Measurements from ENCODE around the gene ANKRD11.
A peak's percentile ranks its signal among the peaks of the same experiment; 100 is the strongest.
"Not testable (repeated sequence)": the region's sequence is repeated elsewhere in the genome, so short reads cannot be mapped to it uniquely, and the experiment has no call there.

The ANKRD11 gene

DNA sequence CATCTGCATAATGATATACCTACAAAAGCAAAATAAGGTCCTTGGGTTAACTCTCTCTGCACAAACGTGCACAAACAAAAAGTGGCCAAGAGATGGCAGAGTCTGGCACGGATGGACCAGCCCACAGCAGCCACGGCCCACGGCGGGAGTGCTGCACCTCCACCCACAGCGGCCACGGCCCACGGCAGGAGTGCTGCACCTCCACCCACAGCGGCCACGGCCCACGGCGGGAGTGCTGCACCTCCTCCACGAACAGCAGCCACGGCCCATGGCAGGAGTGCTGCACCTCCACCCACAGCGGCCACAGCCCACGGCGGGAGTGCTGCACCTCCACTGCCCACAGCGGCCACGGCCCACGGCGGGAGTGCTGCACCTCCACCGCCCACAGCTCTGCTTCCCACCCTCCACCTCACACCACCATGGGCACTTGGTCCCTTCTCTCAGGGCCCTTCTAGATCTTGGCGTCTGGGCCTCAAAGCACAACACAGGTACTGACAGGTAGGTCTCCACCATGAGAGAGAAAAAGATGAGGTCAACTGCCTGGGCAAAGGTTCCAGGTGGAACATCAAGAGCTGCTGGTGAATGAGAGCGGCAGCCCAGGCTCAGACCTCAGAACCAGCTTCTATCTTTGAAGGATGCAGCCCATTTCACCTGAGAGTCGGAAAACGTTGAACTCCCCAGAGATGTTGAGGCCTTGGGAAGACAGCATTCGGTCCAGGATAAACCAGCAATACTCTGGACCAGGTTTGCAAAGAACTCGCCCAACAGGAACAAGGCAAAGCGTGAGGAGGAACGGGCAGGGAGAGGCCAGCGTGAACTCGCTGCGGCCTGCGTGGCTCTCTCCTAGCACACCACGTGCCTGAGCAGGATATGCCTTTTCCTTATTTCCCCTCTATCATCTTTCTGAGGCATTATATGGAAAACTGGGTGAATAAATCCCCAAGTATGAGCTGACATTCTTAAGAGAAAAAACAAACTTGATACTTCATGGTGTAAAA lies 148.4 kb downstream of the ANKRD11 start:
- no peak for DNase-seq

GRCh38 chr16:89341279-89341678 lies 149.1 kb downstream of the ANKRD11 start:
- no peak for DNase-seq

- no peak for DNase-seq
Measured at GRCh38 chr16:89338863-89339262, 151.5 kb downstream of the ANKRD11 start.

DNA sequence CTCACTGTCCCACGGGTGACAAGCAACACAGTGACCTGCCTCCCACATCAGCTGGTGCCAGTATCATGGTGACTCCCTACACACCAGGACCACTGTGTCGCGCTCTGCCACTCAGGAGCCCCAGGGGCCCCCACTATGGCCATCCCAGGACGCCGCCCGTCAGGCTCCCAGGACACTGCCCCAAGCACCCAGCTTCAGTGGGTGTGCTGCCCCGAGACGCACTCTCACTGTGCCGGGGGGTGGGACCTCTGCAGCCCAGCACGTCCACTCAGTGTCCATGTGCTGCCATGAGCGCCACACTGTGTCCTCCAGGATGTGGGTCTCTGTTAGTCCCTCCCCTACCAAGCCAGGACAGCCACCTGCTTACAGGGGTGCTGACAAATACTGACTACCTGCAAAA lies 152.4 kb downstream of the ANKRD11 start:
- no peak for DNase-seq

GRCh38 chr16:89335803-89336485 lies 154.4 kb downstream of the ANKRD11 start:
- DNase-seq, result no peak

DNA sequence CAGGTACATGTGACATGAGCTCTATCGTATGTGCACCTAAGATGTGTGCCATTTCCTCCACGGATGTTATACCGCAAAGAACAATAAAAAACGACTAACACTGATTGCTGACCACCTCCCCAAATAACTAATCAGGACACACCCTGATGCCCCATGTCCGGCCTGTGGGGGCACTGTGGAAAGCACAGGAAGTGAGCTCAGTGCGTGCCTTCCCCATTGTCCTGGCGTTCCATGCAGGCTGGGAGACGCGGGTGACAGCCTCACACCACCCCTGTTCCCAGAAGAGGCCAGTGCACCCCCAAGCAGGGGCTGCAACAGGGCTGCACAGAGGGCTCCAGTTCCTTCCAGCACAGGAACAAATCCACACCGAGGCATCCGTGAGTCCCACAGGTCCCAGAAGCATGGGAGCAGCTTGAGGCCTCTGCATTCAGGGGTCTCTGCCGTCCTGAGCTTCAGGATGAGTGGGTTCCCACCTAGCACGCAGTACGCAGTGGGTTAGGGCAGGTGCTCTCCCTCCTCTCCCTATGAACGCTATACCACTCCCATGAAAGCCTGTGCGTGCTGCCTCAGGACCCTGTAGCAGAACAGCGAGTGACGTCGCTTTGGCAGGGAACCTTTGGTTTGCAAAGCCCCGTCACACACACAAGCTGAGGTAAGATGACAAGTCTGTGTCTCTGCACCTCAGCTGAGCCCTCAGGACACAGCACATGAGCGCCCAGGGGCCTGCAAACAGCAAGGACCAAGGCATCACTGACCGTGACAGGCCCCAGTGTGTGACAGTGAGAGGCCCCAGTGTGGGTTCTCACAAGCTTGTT lies 155.2 kb downstream of the ANKRD11 start:
- DNase-seq, result no peak

DNA sequence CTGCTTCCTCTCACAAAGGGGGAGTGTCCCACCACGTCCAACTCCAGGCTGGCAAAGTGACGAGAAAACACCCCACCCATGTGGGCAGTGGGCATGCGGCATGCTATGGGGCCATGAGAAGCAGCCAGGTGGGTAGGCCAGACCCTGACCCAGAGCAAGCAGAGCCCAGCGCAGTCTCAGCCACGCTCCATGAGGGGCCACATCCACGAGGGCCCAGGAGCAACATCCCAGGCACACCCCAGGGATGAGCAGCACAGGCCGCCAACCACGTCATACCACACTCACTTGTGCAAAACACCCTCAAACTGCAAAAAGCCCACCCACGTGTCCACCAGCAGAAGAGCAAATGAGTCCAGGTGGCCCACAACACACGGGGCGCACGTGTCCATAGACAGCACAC lies 155.9 kb downstream of the ANKRD11 start:
- DNase-seq, result no peak

GRCh38 chr16:89334050-89334449 lies 156.3 kb downstream of the ANKRD11 start:
- no peak for DNase-seq

- DNase-seq, result not testable (repeated sequence)
Measured at GRCh38 chr16:89333401-89334001, 156.9 kb downstream of the ANKRD11 start.

DNA sequence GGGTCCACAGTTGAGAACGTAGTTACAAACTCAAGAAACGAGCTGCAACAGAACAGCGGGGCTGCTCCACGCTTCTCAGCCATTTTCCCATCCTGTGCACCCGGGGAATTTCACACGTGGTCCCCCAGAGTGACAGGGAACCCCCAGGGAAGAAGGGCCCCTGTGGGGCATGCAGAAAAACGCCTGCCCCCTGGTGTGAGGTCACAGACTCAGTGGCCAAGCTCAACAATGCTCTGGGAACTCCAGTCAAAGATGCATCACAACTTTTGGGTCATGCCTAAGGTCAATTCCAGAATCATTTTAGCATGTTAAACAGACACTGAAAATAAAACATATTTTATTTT lies 157.5 kb downstream of the ANKRD11 start:
- DNase-seq, result no peak

GRCh38 chr16:89332243-89332901 lies 158.0 kb downstream of the ANKRD11 start:
- no peak for DNase-seq

GRCh38 chr16:89331371-89332109 lies 158.8 kb downstream of the ANKRD11 start:
- DNase-seq, result no peak

GRCh38 chr16:89330177-89330856 lies 160.0 kb downstream of the ANKRD11 start:
- no peak for DNase-seq

GRCh38 chr16:89329830-89330176 lies 160.6 kb downstream of the ANKRD11 start:
- DNase-seq, result not testable (repeated sequence)

DNA sequence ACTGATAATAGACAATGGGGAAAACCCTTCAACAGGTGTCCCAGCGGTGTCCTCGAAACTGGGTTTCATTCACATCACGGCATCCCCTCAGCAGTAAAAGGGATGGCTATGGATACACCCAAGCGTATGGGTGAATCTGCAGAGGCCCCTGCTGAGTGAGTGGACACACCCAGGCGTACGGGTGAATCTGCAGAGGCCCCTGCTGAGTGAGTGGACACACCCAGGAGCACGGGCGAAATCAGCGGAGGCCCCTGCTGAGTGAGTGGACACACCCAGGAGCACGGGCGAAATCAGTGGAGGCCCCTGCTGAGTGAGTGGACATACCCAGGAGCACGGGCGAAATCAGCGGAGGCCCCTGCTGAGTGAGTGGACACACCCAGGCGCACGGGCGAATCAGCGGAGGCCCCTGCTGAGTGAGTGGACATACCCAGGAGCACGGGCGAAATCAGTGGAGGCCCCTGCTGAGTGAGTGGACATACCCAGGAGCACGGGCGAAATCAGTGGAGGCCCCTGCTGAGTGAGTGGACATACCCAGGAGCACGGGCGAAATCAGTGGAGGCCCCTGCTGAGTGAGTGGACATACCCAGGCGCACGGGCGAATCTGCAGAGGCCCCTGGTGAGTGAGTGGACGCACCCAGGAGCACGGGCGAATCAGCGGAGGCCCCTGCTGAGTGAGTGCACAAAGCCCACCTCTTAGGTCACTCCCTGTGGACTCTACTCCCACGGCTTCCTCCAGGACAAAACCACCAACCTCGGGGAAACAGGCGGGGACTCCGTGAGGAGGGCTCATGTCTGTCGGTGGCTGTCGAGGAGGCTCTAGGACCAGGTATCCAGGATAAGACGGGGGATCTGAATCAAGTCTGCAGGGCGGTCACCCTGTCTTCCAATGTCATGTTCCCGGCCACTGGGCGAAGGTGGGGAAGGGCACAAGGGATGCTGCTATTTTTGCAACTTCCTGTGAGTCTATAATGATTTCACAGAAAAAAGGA lies 161.7 kb downstream of the ANKRD11 start:
- not testable (repeated sequence) for DNase-seq

DNA sequence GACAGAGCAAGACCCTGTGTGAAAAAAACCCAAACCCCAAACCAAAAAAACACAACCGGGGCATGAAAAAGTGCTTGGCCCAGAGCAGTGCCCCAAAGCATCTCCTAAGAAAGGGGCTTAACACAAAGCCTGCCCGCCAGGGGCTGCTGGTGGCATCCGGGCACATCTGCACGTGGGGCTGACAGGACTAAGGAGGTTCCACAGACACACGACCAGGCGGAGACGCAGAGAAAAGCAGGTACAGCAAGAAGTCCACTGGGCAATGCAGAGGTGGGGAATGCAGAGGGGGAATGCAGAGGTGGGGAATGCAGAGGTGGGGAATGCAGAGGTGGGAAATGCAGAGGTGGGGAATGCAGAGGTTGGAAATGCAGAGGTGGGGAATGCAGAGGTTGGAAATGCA lies 163.6 kb downstream of the ANKRD11 start:
- no peak for DNase-seq

- DNase-seq, result no peak
Measured at GRCh38 chr16:89325861-89326471, 164.4 kb downstream of the ANKRD11 start.

- DNase-seq, result peak; percentile 55 to 62
Measured at GRCh38 chr16:89324056-89325010, 166.0 kb downstream of the ANKRD11 start.

All from stimulated activated CD4-positive, alpha-beta T cell treated with anti-CD3 and anti-CD28 coated beads, Interleukin-2, amount 100 ng/mL, for 48 hours (primary cell).